Effector memory CD4-positive, alpha-beta T cell (primary cell): ENCODE results near the gene GTF2F1.
A peak's percentile ranks its signal among the peaks of the same experiment; 100 is the strongest.
"Not testable (repeated sequence)": the region's sequence is repeated elsewhere in the genome, so short reads cannot be mapped to it uniquely, and the experiment has no call there.

Experiments used
- DNase-seq, 3 donors: peaks; one replicate each; pipeline ENCODE4 v3.0.0-alpha.2; 2020
- H3K27ac ChIP-seq: 2 replicates; pipeline ENCODE4 v1.7.0; 2013; ENCODE audit warnings: mild to moderate bottlenecking, low read length, moderate library complexity; ENCODE audit not compliant: insufficient read depth, poor library complexity, severe bottlenecking
- H3K27me3 ChIP-seq: replicated peaks from 2 replicates; pipeline ENCODE4 v1.7.0; 2013; ENCODE audit warnings: mild to moderate bottlenecking, low read length; ENCODE audit not compliant: insufficient read depth, control insufficient read depth, poor library complexity, severe bottlenecking
- H3K36me3 ChIP-seq: 2 replicates; pipeline ENCODE4 v1.7.0; 2013; ENCODE audit warnings: mild to moderate bottlenecking, low read length, moderate library complexity; ENCODE audit not compliant: control insufficient read depth, insufficient read depth
- H3K4me1 ChIP-seq: 2 replicates; pipeline ENCODE4 v1.7.0; 2013; ENCODE audit warnings: low read length, mild to moderate bottlenecking; ENCODE audit not compliant: control insufficient read depth, insufficient read depth, poor library complexity, severe bottlenecking
- H3K4me3 ChIP-seq: 2 replicates; pipeline ENCODE4 v1.7.0; 2013; ENCODE audit warnings: low read length, low read depth, mild to moderate bottlenecking; ENCODE audit not compliant: insufficient read depth, poor library complexity, severe bottlenecking
- H3K9me3 ChIP-seq: 2 replicates; pipeline ENCODE4 v1.7.0; 2013; ENCODE audit warnings: mild to moderate bottlenecking, low read length, moderate library complexity; ENCODE audit not compliant: control insufficient read depth

Gene GTF2F1

DNA sequence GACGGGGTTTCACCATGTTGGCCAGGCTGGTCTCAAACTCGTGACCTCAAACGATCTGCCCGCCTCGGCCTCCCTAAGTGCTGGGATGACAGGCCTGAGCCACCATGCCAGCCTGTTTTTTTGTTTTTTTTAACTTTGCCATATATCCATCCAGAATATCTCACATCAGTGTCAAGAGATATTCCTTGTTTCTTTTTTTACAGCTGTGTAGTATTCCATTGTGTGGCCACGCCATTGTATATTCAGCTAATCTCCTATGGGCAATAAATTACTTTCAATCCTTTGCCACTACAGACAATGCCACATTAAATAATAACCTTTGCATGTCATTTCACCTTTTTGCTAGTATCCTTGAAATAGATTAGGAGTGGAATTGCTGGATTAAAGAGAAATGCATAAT is 16.4 kb upstream of the GTF2F1 start:
- H3K4me3 ChIP-seq: no peak overlapping the region
- peaks cover 7% of the 10 kb centered on the region for H3K36me3 ChIP-seq
- H3K9me3 ChIP-seq: no peaks in the 10 kb centered on the region
- no peak for DNase-seq
- no peaks in the 10 kb centered on the region for H3K4me1 ChIP-seq
- no peaks in the 10 kb centered on the region for H3K27me3 ChIP-seq
- no peak overlapping the region for H3K27ac ChIP-seq

DNA sequence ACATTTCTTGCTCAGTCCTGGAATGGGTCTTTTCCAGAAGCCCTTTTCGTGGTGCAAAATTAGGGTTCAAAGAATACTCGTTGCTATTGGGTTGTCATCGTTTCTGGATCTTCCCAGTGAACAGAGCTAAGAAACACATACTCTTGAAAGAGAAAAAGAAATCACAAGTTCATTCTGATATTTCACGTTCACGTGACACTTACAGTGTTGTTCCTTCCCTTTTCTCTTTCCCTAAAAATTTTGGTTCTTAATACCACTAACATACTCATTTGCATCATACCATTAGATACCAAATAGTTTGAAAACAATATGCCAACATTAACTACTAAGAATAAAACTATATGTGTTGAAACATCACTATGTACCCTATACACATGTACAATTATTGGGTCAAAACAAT is 13.4 kb upstream of the GTF2F1 start:
- Histone ChIP-seq H3K27ac (no peak overlapping the region), H3K4me1 (no peaks in the 10 kb centered on the region), H3K4me3 (no peak overlapping the region), H3K27me3 (no peaks in the 10 kb centered on the region), H3K9me3 (no peaks in the 10 kb centered on the region), H3K36me3 (no peaks in the 10 kb centered on the region)
- no peak for DNase-seq

DNA sequence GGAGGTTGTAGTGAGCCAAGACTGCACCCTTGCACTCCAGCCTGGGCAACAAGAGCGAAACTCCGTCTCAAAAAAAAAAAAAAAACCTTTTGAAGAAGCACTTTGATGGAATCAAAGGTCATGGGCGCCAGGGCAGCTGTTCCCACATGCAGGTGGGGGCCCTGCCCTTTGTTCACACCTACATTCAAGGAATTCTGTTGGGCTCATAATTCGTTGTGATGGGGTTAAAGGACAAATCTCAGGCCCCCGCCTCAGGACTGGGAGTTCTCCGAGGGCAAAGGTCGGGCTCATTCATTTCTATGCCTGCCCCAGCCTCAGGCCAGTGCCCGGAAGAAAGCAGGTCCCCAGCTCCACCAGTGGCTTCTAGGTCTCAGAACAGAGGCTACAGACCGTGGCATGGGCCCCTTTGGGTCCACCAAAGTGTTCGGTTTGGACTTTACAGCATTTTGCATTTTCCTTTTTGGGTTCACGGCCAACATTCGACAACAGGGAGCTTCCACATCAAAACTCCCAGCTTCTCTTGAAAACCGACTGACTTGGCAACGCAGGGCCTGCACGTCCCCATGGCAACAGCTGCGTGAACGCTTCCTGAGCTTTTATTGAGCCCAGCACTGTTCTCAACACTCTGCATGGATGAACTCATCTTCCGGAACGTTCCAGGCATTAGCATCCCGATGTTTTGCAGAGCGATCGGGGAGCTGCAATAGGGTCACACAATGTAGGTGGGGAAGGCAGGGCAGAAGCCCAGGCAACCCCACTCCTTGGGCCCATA is 10.1 kb upstream of the GTF2F1 start:
- DNase-seq: no peak
- no peaks in the 10 kb centered on the region for H3K9me3 ChIP-seq
- H3K4me3 ChIP-seq: no peak overlapping the region
- no peaks in the 10 kb centered on the region for H3K27me3 ChIP-seq
- no peaks in the 10 kb centered on the region for H3K36me3 ChIP-seq
- no peaks in the 10 kb centered on the region for H3K4me1 ChIP-seq
- H3K27ac ChIP-seq: no peak overlapping the region

DNA sequence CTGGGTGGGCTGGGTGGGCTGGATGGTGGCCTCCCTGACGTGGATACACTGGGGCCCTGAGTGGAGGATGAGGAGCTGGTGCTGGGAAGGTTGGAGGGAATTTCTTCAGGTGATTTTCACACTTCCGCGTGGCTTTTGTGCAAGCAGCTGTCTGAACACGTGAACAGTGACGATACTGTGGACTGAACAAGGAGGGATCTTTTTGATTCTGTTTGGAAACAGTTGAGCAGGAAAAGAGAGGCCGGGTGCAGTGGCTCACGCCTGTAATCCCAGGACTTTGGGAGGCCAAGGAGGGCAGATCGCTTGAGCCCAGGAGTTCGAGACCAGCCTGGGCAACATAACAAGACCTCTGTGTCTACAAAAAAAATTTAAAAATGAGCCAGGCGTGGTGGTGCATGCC is 9.1 kb upstream of the GTF2F1 start:
- H3K27me3 ChIP-seq: no peaks in the 10 kb centered on the region
- no peaks in the 10 kb centered on the region for H3K36me3 ChIP-seq
- H3K4me1 ChIP-seq: no peaks in the 10 kb centered on the region
- H3K27ac ChIP-seq: no peak overlapping the region
- H3K4me3 ChIP-seq: no peak overlapping the region
- DNase-seq: no peak
- H3K9me3 ChIP-seq: no peaks in the 10 kb centered on the region

DNA sequence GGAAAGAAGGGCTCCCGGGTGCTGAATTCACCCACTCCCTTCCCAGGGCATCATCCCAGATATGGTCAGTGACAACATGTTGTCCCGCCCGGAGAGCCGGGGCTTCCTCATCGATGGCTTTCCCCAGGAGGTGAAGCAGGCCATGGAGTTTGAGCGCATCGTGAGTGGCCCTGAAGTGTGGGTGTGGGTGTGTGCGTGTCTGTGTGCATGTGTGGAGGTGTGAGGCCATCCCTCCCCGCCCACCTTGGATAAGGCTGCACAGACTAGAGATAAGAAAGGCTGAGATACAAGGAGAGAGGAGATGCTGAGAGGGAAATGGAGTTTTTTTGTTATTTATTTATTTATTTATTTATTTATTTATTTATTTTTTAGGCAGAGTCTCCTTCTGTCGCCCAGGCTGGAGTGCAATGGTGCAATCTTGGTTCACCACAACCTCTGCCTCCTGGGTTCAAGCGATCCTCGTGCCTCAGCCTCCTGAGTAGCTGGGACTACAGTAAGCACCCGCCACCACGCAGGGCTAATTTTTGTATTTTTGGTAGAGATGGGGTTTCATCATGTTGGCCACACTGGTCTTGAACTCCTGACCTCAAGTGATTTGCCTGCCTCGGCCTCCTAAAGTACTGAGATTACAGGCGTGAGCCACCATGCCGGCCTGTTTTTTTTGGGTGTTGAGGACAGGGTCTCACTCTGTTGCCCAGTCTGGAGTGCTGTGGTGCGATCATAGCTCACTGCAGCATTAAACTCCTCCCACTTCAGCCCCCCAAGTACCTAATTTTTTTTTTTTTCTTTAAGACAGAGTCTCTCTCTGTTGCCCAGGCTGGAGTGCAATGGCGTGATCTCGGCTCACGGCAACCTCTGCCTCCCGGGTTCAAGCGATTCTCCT is 7.3 kb upstream of the GTF2F1 start:
- not testable (repeated sequence) for H3K27me3 ChIP-seq, H3K36me3 ChIP-seq, H3K27ac ChIP-seq, H3K4me1 ChIP-seq, DNase-seq, H3K9me3 ChIP-seq, H3K4me3 ChIP-seq

DNA sequence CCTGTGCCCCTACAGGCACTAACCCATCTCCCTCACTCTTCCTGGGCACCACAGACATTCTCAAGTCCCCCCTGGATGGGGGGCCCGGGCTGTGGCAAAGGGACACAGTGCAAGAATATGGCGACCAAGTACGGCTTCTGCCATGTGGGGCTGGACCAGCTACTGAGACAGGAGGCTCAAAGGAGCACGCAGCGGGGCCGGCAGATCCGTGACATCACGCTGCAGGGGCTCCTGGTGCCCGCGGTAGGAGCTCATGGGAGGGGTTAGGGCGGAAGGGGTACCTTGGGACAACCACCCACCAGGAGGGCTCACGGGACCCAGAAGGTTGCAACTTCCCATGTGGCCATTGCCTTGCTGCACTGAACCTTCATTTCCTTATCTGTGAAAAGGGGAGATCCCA is 3.3 kb upstream of the GTF2F1 start:
- no peak for DNase-seq
- Histone ChIP-seq H3K9me3 (no peaks in the 10 kb centered on the region), H3K36me3 (no peaks in the 10 kb centered on the region), H3K27ac (no peak overlapping the region), H3K27me3 (no peaks in the 10 kb centered on the region), H3K4me3 (no peak overlapping the region), H3K4me1 (peaks cover 9% of the 10 kb centered on the region)

DNA sequence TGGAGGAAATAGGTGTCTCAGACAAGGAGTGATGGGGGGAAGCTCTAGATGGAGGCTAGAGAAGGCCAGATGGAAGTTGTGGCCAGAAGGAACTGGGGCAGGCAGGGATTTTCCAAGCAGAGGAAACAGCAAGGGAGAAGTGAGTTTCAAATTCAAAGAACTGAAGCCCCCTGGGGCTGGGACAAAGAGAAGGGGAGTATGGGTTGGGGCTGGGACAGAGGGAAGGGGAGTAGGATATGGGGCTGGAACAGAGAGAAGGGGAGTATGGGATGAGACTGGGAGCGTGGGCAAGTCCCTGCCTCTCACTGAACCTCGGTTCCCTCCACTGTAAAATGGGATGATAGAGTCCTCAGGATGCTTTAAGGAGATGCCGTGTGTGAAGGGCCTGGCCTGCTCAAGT is 1.9 kb upstream of the GTF2F1 start:
- H3K4me3 ChIP-seq: no peak overlapping the region
- H3K36me3 ChIP-seq: peaks cover 5% of the 10 kb centered on the region
- DNase-seq: no peak
- peaks cover 9% of the 10 kb centered on the region for H3K4me1 ChIP-seq
- no peak overlapping the region for H3K27ac ChIP-seq
- no peaks in the 10 kb centered on the region for H3K27me3 ChIP-seq
- no peaks in the 10 kb centered on the region for H3K9me3 ChIP-seq

DNA sequence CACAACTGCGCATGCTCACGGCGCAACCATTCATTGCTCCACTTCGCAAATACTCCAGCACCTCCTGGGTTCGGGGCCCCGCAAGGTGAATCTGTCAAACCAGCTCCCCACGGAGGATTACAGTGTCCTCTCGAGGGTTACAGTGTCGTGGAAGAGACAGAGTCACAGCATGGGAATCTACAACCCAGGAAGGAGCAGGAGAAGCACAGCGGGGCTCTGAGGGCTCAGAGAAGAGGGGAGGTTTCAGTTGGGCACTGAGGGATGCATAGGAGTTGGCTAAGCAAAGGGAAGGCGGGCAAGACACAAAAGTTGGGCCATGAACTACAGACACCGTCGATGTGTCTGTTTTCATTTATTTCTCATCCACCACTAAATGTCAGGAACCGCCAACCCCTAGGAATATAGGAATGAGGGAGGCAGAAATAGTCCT is 1.0 kb upstream of the GTF2F1 start:
- Histone ChIP-seq H3K4me1 (peaks cover 9% of the 10 kb centered on the region), H3K9me3 (no peaks in the 10 kb centered on the region), H3K4me3 (peak overlapping the region; percentile 79), H3K27ac (peak overlapping the region; percentile 97), H3K27me3 (no peaks in the 10 kb centered on the region), H3K36me3 (peaks cover 11% of the 10 kb centered on the region)
- DNase-seq: peak in 1 of 3 donors; percentile 42

DNA sequence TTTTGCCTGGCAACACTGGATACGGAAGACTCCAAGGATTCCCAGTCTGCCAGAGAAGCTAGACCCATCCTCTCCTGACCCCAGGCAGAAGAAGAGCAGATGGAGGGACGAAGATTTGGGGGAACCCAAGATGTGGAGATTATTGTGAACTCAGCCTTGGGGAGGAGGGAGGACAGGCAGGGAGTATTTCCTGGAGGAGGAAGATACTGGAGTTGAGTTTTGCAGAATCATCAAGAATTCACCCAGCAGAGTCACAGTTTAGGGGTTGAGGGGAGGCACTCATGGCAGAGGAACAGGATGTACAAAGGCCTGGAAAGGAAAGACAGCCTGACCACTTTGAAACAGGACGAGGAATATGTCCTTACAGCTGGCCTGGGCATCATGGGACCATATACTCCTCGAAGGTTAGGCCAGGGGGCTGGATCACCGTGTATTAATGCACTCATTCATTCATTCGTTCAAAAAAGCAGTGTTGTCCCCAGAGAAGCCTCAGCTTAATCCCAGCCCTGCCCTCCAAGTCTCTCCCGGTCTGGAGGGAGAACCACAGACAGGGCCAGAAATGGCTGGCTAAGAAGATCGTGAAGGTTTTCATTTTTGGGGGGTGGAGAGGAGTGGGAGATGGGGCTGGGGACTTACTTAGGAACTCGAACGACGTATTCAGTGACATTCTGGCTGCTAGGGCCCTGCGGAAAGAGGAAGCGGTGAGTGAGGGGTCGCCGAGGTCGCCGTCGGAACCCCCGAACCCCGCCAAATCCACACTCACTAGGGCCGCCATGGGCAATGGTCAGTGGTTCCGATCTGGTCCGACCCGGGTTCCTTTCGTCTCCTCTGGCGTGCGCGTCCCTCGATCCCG is 517 bp downstream of the GTF2F1 start:
- H3K36me3 ChIP-seq: peaks cover 26% of the 10 kb centered on the region
- no peaks in the 10 kb centered on the region for H3K9me3 ChIP-seq
- peak overlapping the region; percentile 79 for H3K4me3 ChIP-seq
- H3K4me1 ChIP-seq: peaks cover 9% of the 10 kb centered on the region
- H3K27ac ChIP-seq: peak overlapping the region; percentile 97
- no peak for DNase-seq
- H3K27me3 ChIP-seq: no peaks in the 10 kb centered on the region
